Keratinocyte (primary cell): ENCODE data around the gene TRIM38. TPM values are rescaled to one million over a fixed set of nuclear protein-coding genes. Genes with fewer than 3 reads are reported as not detected.

Experiments
- DNase-seq: peaks from one replicate; pipeline ENCODE4 v3.0.0-alpha.2; 2011; ENCODE audit warnings: low read depth, missing footprints, low spot score
- FAIRE-seq: peaks from 2 replicates; lab custom pipeline; 2011; peaks lifted over from hg19 to GRCh38; lab: Jason Lieb, UNC
- H2AFZ ChIP-seq: 2 replicates; pipeline ENCODE4 v1.6.0; 2012; ENCODE audit warnings: low read length, control low read depth, inconsistent platforms; ENCODE audit not compliant: control insufficient read depth
- H3K27ac ChIP-seq: 2 replicates; pipeline ENCODE4 v1.5.1; 2011; ENCODE audit warnings: low read length; ENCODE audit not compliant: control insufficient read depth, insufficient read depth
- H3K27me3 ChIP-seq: 3 replicates; pipeline ENCODE4 v1.6.0; 2011; ENCODE audit warnings: low read length; ENCODE audit not compliant: control insufficient read depth, insufficient read depth; ENCODE audit errors: extremely low read depth
- H3K36me3 ChIP-seq, 2 experiments: 2 replicates in 1 of 2; 3 replicates in 1 of 2; pipeline ENCODE4 v1.5.1; 2011; ENCODE audit warnings: low read length in 2 of 2, mild to moderate bottlenecking in 1 of 2; ENCODE audit not compliant: control insufficient read depth in 2 of 2, insufficient read depth in 2 of 2; ENCODE audit errors: extremely low read depth in 1 of 2
- H3K4me1 ChIP-seq: 3 replicates; pipeline ENCODE4 v1.5.1; 2011; ENCODE audit warnings: low read length; ENCODE audit not compliant: control insufficient read depth, insufficient read depth; ENCODE audit errors: extremely low read depth
- H3K4me2 ChIP-seq: 3 replicates; pipeline ENCODE4 v1.6.0; 2011; ENCODE audit warnings: low read depth, low read length; ENCODE audit not compliant: control insufficient read depth, insufficient read depth; ENCODE audit errors: extremely low read depth
- H3K4me3 ChIP-seq, 3 experiments: fragments of 200-600 bp in 1 of 3; sonication (generic) in 1 of 3; 2 replicates in 2 of 3; 3 replicates in 1 of 3; pipeline ENCODE4 v1.5.1; 2011 to 2016; ENCODE audit warnings: low read length in 3 of 3, mild to moderate bottlenecking in 3 of 3, control low read depth in 2 of 3, inconsistent platforms in 1 of 3, low read depth in 1 of 3, mixed read lengths in 1 of 3, mixed run types in 1 of 3, moderate library complexity in 1 of 3; ENCODE audit not compliant: control insufficient read depth in 2 of 3, insufficient read depth in 2 of 3; ENCODE audit errors: extremely low read depth in 1 of 3
- H3K79me2 ChIP-seq: 2 replicates; pipeline ENCODE4 v1.6.0; 2012; ENCODE audit warnings: low read length; ENCODE audit not compliant: control insufficient read depth, insufficient read depth
- H3K9ac ChIP-seq: 3 replicates; pipeline ENCODE4 v1.6.0; 2011; ENCODE audit warnings: low read length; ENCODE audit not compliant: control insufficient read depth, insufficient read depth; ENCODE audit errors: extremely low read depth
- H3K9me1 ChIP-seq: 3 replicates; pipeline ENCODE4 v1.6.0; 2011; ENCODE audit warnings: low read length; ENCODE audit not compliant: control insufficient read depth, insufficient read depth; ENCODE audit errors: extremely low read depth
- H3K9me3 ChIP-seq: 2 replicates; pipeline ENCODE4 v1.5.1; 2012; ENCODE audit warnings: low read depth, low read length; ENCODE audit not compliant: control insufficient read depth
- H4K20me1 ChIP-seq: 3 replicates; pipeline ENCODE4 v1.6.0; 2011; ENCODE audit warnings: low read length; ENCODE audit not compliant: control insufficient read depth, insufficient read depth; ENCODE audit errors: extremely low read depth
- CTCF ChIP-seq, 3 experiments: IDR thresholded peaks in 1 of 3; conservative IDR thresholded peaks in 1 of 3; optimal IDR thresholded peaks in 1 of 3; 2 replicates in 2 of 3; 3 replicates in 1 of 3; pipeline versions ENCODE3 to v1.5.1; 2011; ENCODE audit warnings: low read length in 3 of 3, mild to moderate bottlenecking in 3 of 3, moderate library complexity in 2 of 3, control low read depth in 1 of 3, inconsistent platforms in 1 of 3; ENCODE audit not compliant: insufficient read depth in 2 of 3; ENCODE audit errors: extremely low read depth in 1 of 3
- EZH2 ChIP-seq: IDR thresholded peaks from one replicate; pipeline ENCODE4 v1.6.1; 2012; ENCODE audit warnings: inconsistent platforms, mild to moderate bottlenecking, low read length, moderate library complexity
- dilution Hi-C: fragments of 300-500 bp; cut with MboI; formaldehyde crosslinking; loops from one replicate; pipeline ENCODE4 v1.7.0; 2020; ENCODE audit warnings: low sequenced_read_pairs; ENCODE audit not compliant: extremely low pct_ligation_motif_present
- polyA plus RNA-seq, 5 experiments: library from polyadenylated mRNA; depleted of rRNA in 3 of 5; stranded (reverse) in 3 of 5; stranded (forward) in 1 of 5; unstranded in 1 of 5; fragments of >200 nt; gene quantifications; 1 replicate in 1 of 5; 2 replicates in 3 of 5; 3 replicates in 1 of 5; pipeline versions ENCODE4 v1.2.1 to v1.2.3, GENCODE V29; 2011 to 2012; ENCODE audit warnings: missing spikeins in 2 of 5, low read depth in 1 of 5, low replicate concordance in 1 of 5

TRIM38 gene
- polyA plus RNA-seq, 1 donor (not counting 4 experiments of a cell fraction or from before 2014, with no cell fraction given): 7.8 TPM

- Histone ChIP-seq H3K9me3 (no peaks in the 10 kb centered on the region), H3K4me1 (no peaks in the 10 kb centered on the region), H3K27ac (no peak overlapping the region), H3K9ac (no peak overlapping the region), H3K4me2 (no peak overlapping the region), H4K20me1 (no peaks in the 10 kb centered on the region), H3K9me1 (no peaks in the 10 kb centered on the region), H3K79me2 (no peaks in the 10 kb centered on the region), H3K36me3 (no peaks in the 10 kb centered on the region), H3K27me3 (no peaks in the 10 kb centered on the region), H3K4me3 (no peak overlapping the region), H2AFZ (no peak overlapping the region)
- no peak for FAIRE-seq
- DNase-seq: no peak
- no peak for TF ChIP-seq EZH2
- TF ChIP-seq CTCF (optimal IDR thresholded peaks at IDR 0.05 in 1 of 3, IDR thresholded peaks at IDR 0.05 in 1 of 3, conservative IDR thresholded peaks at IDR 0.05 in 1 of 3; ENCODE audit: extremely low read depth in 1 of 3, insufficient read depth in 2 of 3, low read length in 3 of 3): no peak
- dilution Hi-C loops: no loop called here
Measured at GRCh38 chr6:26008470-26008869, 45.9 kb downstream of the TRIM38 start.

- Histone ChIP-seq H2AFZ (no peak overlapping the region), H4K20me1 (no peaks in the 10 kb centered on the region), H3K9ac (no peak overlapping the region), H3K4me2 (no peak overlapping the region), H3K27me3 (no peaks in the 10 kb centered on the region), H3K27ac (no peak overlapping the region), H3K9me3 (no peaks in the 10 kb centered on the region), H3K79me2 (no peaks in the 10 kb centered on the region), H3K4me1 (no peaks in the 10 kb centered on the region), H3K36me3 (no peaks in the 10 kb centered on the region), H3K4me3 (no peak overlapping the region), H3K9me1 (no peaks in the 10 kb centered on the region)
- no peak for FAIRE-seq
- dilution Hi-C loops: no loop called here
- no peak for TF ChIP-seq EZH2
- TF ChIP-seq CTCF (optimal IDR thresholded peaks at IDR 0.05 in 1 of 3, IDR thresholded peaks at IDR 0.05 in 1 of 3, conservative IDR thresholded peaks at IDR 0.05 in 1 of 3; ENCODE audit: extremely low read depth in 1 of 3, insufficient read depth in 2 of 3, low read length in 3 of 3): no peak
- DNase-seq: no peak
Measured at GRCh38 chr6:26009817-26010216, 47.2 kb downstream of the TRIM38 start.
